PFSK-1 (cell line): ENCODE data around the gene AGO3.

Experiments
- FOXP2 ChIP-seq: optimal IDR thresholded peaks from 2 replicates; pipeline ENCODE3; 2011; ENCODE audit warnings: borderline replicate concordance, control low read depth, inconsistent platforms; ENCODE audit not compliant: insufficient read depth; ENCODE audit errors: extremely low read length, extremely low read depth
- POLR2AphosphoS5 ChIP-seq: IDR thresholded peaks from 2 replicates; pipeline ENCODE4 v1.6.1; 2012; ENCODE audit warnings: low read depth, mild to moderate bottlenecking, control low read depth, low read length, moderate library complexity
- REST ChIP-seq, 2 experiments: IDR thresholded peaks; 2 replicates each; pipeline versions ENCODE4 v1.6.1 to v1.8.0; 2011 to 2012; ENCODE audit warnings: low read depth in 2 of 2, low read length in 2 of 2, control low read depth in 1 of 2, inconsistent platforms in 1 of 2, mild to moderate bottlenecking in 1 of 2, moderate library complexity in 1 of 2; ENCODE audit not compliant: insufficient read depth in 1 of 2
- SIN3A ChIP-seq: IDR thresholded peaks from 2 replicates; pipeline ENCODE4 v1.6.1; 2012; ENCODE audit warnings: mild to moderate bottlenecking, low read length, moderate library complexity, borderline replicate concordance; ENCODE audit not compliant: insufficient read depth
- TAF1 ChIP-seq: IDR thresholded peaks from 2 replicates; pipeline ENCODE4 v1.6.1; 2012; ENCODE audit warnings: low read length, control low read depth, borderline replicate concordance; ENCODE audit not compliant: insufficient read depth

Gene AGO3

GRCh38 chr1:36006941-36007500 is 76.1 kb downstream of the AGO3 start:
- TF ChIP-seq SIN3A (no peak), POLR2AphosphoS5 (no peak)

DNA sequence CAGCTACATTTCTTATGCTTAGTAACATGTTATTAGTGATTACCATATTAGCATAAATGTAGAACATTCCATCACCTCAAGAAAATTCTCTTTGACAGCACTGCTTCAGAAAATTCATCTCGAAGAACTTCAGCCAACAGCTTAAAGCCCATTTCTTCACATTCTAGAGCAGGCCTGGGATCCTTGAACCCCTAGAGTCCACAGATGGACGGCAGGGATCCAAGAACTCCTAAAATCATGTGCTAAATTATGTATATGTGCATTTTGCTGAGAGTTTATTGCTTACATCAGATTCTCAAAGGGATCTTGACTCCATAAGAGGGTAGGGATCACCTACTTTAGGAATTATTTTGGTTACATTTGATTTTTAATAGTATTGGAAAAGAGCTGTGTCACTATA is 76.8 kb downstream of the AGO3 start:
- no peak for TF ChIP-seq POLR2AphosphoS5
- TF ChIP-seq SIN3A = no peak
- no peak for TF ChIP-seq REST (IDR thresholded peaks at IDR 0.05; ENCODE audit: insufficient read depth in 1 of 2, low read depth in 2 of 2, low read length in 2 of 2)
- TF ChIP-seq FOXP2 = no peak
- TF ChIP-seq TAF1 = no peak

- no peak for TF ChIP-seq REST (IDR thresholded peaks at IDR 0.05; ENCODE audit: insufficient read depth in 1 of 2, low read depth in 2 of 2, low read length in 2 of 2)
- no peak for TF ChIP-seq SIN3A
- TF ChIP-seq POLR2AphosphoS5 = no peak
- TF ChIP-seq TAF1 = no peak
- TF ChIP-seq FOXP2 = no peak
Observed at GRCh38 chr1:36008546-36009197, 77.8 kb downstream of the AGO3 start.

GRCh38 chr1:36014722-36015220 is 83.9 kb downstream of the AGO3 start:
- TF ChIP-seq REST (IDR thresholded peaks at IDR 0.05; ENCODE audit: insufficient read depth in 1 of 2, low read depth in 2 of 2, low read length in 2 of 2) (no peak), SIN3A (no peak), FOXP2 (no peak)

DNA sequence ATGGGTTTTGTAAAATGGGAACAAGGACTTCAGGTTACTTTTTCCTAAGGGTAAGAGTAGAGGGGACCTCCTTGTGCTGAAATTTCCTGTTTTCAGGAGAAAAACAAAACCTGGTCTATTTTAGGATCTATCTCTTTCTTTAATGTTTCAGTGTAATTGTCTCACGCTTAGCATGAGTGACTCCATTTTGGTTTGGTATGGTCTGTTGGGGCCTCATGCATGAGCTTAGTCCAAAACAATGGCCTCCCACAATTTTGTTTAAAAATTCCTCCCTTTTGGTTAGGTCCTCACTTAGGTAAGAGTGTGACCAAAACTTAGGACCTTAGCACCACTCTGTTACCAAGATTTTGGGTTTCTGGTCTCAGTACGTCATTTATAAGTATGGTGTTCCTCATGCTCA is 85.8 kb downstream of the AGO3 start:
- no peak for TF ChIP-seq FOXP2
- TF ChIP-seq TAF1 = no peak
- TF ChIP-seq REST (IDR thresholded peaks at IDR 0.05; ENCODE audit: insufficient read depth in 1 of 2, low read depth in 2 of 2, low read length in 2 of 2) = no peak
- TF ChIP-seq POLR2AphosphoS5 = no peak
- TF ChIP-seq SIN3A = no peak
